HG03378 (cell line): ENCODE measurements around the gene PPAN.

ENCODE experiments used
- ATAC-seq: cut with Tn5 transposase; IDR thresholded peaks from one replicate; pipeline ENCODE4 v1.9.1; 2021; ENCODE audit warnings: mild to moderate bottlenecking, moderate library complexity; ENCODE audit not compliant: unreplicated experiment

Gene PPAN

GRCh38 chr19:10138879-10139795, 33.0 kb downstream of the PPAN start:
- no peak for ATAC-seq

GRCh38 chr19:10139952-10140351, 33.8 kb downstream of the PPAN start:
- no peak for ATAC-seq

DNA sequence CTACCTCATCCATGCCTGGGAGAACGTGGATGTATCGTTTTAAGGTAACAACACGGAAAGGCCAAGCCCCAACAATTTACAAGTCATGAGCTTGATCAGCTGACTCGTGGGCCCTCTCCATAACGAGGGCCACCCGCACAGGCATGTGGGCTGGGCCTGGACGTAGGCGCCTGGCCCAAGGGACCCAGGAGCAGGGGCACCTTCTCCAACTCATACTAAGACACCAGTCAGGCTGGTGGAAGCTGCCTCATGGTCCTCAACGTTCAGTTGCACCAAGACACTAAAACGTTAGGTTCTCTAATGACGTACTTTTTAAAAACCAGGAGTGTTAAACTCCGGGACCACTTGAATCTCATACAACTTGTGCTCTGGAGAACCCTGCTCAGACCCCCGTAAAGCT, 35.3 kb downstream of the PPAN start:
- ATAC-seq = no peak

GRCh38 chr19:10141973-10142372, 35.8 kb downstream of the PPAN start:
- no peak for ATAC-seq

DNA sequence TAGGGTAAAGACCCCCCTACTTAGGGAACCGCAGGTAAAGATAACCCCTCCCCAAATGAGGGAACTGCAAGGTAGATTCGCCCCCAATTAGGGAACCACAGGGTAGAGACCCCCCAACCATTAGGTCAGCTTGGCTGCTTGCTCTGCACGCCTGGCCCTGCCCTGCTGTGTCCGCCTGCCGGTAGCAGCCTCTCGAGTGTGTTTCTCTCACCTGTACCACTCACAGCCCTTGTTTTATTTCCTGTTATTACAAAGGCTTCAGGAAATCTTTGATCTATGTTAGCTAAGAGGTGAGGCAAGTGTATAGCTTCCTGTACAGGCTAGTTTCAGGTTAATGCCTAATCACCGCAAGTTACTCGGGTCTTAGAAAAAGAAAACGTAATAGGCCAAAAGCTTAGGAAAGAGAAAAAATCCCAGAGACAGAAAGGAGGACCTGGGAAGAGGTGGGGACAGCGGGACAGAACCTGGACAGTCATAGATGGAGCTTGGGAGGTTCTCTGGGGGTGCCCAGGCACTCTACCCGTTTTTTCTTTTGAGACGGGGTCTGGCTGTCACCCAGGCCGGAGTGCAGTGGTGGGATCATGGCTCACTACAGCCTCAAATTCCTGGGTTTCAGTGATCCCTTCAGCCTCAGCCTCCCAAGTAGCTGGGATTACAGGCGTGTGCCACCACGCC, 36.7 kb downstream of the PPAN start:
- ATAC-seq = no peak

- ATAC-seq = no peak
Measured at GRCh38 chr19:10143681-10144080, 37.5 kb downstream of the PPAN start.

- no peak for ATAC-seq
Measured at GRCh38 chr19:10144361-10144760, 38.2 kb downstream of the PPAN start.

DNA sequence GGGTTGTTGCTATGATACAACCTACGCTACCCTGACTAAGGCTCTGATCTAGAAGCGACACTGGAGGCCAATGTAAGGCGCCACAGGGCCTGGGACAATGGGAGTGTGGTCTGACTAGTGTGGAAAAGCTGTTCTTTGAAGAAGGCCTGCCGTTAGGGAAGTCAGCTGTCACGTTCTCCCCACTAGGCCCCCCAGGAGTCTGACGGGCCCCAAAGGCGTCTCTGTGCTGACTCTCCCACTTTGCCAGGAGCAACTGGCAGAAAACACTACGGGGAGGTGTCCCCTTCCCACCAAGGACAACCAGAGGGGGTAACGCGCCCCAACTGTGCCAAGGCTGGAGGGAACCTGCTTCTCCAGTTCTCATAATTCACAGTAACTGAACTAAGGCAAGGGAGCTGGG, 38.9 kb downstream of the PPAN start:
- ATAC-seq = no peak

- no peak for ATAC-seq
Measured at GRCh38 chr19:10146142-10146541, 40.0 kb downstream of the PPAN start.

DNA sequence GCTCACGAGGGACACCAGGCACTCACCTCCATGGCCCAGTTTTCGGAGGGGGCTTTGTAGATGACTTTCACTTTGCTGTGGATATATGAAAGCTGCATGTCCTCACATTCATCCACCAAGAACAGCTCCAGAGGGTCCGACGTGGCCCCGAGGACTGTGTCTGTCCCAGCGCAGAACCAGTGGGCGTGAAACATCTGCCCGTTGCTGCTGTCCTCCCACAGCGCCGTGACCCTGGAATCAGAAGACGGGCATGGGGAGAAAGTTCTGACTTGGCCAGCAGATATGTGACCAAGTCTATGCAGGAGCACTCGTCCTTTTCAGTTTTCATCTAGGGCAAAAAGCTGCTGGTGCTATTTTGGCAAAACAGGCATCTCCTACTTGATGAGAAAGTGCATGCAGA, 43.3 kb downstream of the PPAN start:
- no peak for ATAC-seq

- no peak for ATAC-seq
Measured at GRCh38 chr19:10151521-10151920, 45.4 kb downstream of the PPAN start.

- ATAC-seq = no peak
Measured at GRCh38 chr19:10152100-10152499, 45.9 kb downstream of the PPAN start.

DNA sequence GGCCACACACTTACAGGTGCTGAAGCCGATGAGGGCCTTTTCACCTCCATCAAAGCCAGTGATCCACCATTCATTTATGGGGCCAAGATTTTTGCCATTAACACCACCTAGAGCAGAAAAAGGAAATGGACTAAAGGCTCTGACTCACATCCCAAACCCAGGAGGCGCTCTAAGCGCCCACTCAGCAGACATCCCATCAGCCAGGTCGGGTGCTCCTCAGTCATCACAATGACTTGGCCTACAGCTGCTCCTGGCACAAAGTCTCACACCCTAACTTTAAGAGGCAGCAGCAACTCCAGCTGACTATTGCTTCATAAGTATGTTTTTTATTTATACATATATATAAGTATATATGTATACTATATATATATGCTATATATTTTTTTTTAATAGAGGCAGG, 49.7 kb downstream of the PPAN start:
- ATAC-seq = no peak

GRCh38 chr19:10158071-10158470, 51.9 kb downstream of the PPAN start:
- no peak for ATAC-seq

DNA sequence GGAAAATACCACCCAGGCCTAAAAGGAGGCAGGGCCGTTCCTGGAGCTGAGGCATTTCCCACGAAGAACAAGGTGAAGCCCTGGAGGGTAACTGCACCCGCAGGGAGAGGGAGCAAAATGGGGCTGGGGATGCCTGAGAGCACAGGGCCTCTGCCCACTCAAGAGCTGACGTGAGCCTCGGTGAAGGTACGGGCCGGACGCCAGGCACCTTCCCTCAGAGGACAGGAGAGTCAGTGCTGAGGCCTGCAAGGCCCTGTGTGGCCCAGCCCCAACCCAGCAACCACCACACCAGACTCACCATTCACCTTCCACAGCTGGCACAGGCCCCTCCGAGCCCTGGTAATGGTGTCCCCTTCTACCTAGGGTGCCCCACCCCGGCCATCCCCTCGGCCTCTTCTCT, 52.3 kb downstream of the PPAN start:
- no peak for ATAC-seq

- ATAC-seq = no peak
Measured at GRCh38 chr19:10159610-10160009, 53.4 kb downstream of the PPAN start.
